PC-3 (cell line): Measurements from ENCODE around the gene MEI1. TPM values are rescaled to one million over a fixed set of nuclear protein-coding genes. Genes with fewer than 3 reads are reported as not detected.
A peak's percentile ranks its signal among the peaks of the same experiment; 100 is the strongest.

Source experiments
- ATAC-seq: fragments of 200-7000 bp; cut with Tn5 transposase; 2 replicates; pipeline ENCODE4 v1.9.1; 2020; ENCODE audit warnings: mild to moderate bottlenecking, moderate library complexity
- BruUV-seq: library from RNA; stranded (reverse); fragments of 400-500 nt; replicated peaks from 2 replicates; lab custom pipeline; 2021; lab: Mats Ljungman, UMichigan
- CTCF ChIA-PET: fragments of 300-600 bp; sonication (Branson Sonifier 250); formaldehyde crosslinking; loops from one replicate; lab custom pipeline; 2022; ENCODE audit warnings: antibody characterized with exemption; lab: Charles Lee
- POLR2A ChIA-PET: fragments of 300-600 bp; sonication (Branson Sonifier 250); formaldehyde crosslinking; loops from one replicate; lab custom pipeline; 2022; ENCODE audit warnings: antibody characterized with exemption; ENCODE audit not compliant: unreplicated experiment; lab: Charles Lee
- DNase-seq: peaks from one replicate; pipeline ENCODE4 v3.0.0-alpha.2; 2015
- H2AFZ ChIP-seq: fragments of 300-600 bp; sonication (generic); 2 replicates; pipeline ENCODE4 v1.6.0; 2016; ENCODE audit warnings: antibody characterized with exemption, low read length
- H3F3A ChIP-seq: fragments of 300-600 bp; sonication (generic); one replicate; pipeline ENCODE4 v1.6.0; 2017; ENCODE audit warnings: antibody characterized with exemption, low read length, control low read depth, mild to moderate bottlenecking; ENCODE audit not compliant: unreplicated experiment
- H3K27ac ChIP-seq: fragments of 300-600 bp; sonication (generic); 2 replicates; pipeline ENCODE4 v1.5.1; 2016; ENCODE audit warnings: mild to moderate bottlenecking, low read length
- H3K27me3 ChIP-seq: fragments of 300-600 bp; sonication (generic); 2 replicates; pipeline ENCODE4 v1.6.1; 2016; ENCODE audit warnings: low read length, mixed read lengths
- H3K36me3 ChIP-seq: fragments of 300-600 bp; sonication (generic); 2 replicates; pipeline ENCODE4 v1.6.1; 2016; ENCODE audit warnings: low read depth, mixed run types, low read length, mixed read lengths
- H3K4me1 ChIP-seq: fragments of 300-600 bp; sonication (generic); 2 replicates; pipeline ENCODE4 v1.5.1; 2016; ENCODE audit warnings: low read length; ENCODE audit not compliant: insufficient read depth
- H3K4me2 ChIP-seq: fragments of 300-600 bp; sonication (generic); 2 replicates; pipeline ENCODE4 v1.6.0; 2016; ENCODE audit warnings: low read length
- H3K4me3 ChIP-seq: fragments of 300-600 bp; sonication (generic); 2 replicates; pipeline ENCODE4 v1.5.1; 2016; ENCODE audit warnings: mild to moderate bottlenecking, low read length, mixed read lengths
- H3K79me2 ChIP-seq: fragments of 300-600 bp; sonication (generic); 2 replicates; pipeline ENCODE4 v1.6.1; 2017; ENCODE audit warnings: low read length, mixed read lengths
- H3K9ac ChIP-seq: fragments of 300-600 bp; sonication (generic); 2 replicates; pipeline ENCODE4 v1.6.0; 2016; ENCODE audit warnings: mild to moderate bottlenecking, low read length
- H3K9me2 ChIP-seq: fragments of 300-600 bp; sonication (generic); replicated peaks from 2 replicates; pipeline ENCODE4 v1.6.1; 2016; ENCODE audit warnings: mixed run types, low read length, mixed read lengths
- H3K9me3 ChIP-seq: fragments of 300-600 bp; sonication (generic); 2 replicates; pipeline ENCODE4 v1.6.1; 2016; ENCODE audit warnings: low read length, mixed read lengths
- H4K20me1 ChIP-seq: fragments of 300-600 bp; sonication (generic); 2 replicates; pipeline ENCODE4 v1.6.1; 2016; ENCODE audit warnings: low read length, mixed read lengths
- EZH2 ChIP-seq: fragments of 300-600 bp; sonication (generic); IDR thresholded peaks from one replicate; pipeline ENCODE4 v1.6.1; 2017; ENCODE audit warnings: antibody characterized with exemption, mild to moderate bottlenecking, low read length; ENCODE audit not compliant: unreplicated experiment
- EZH2phosphoT487 ChIP-seq: fragments of 300-600 bp; sonication (generic); IDR thresholded peaks from 2 replicates; pipeline ENCODE4 v1.6.1; 2018; ENCODE audit warnings: mild to moderate bottlenecking, antibody characterized with exemption, low read length, borderline replicate concordance
- intact Hi-C: fragments of 100-400 bp; cut with micrococcal nuclease; formaldehyde crosslinking; loops from 2 replicates; pipeline ENCODE4 v1.9.0; 2023
- total RNA-seq: library from RNA; depleted of rRNA; stranded (reverse); fragments of >200 nt; gene quantifications from 2 replicates; pipeline ENCODE4 v1.2.3, GENCODE V29; 2014
- TF ChIP-seq, protein P1 (sequence below): fragments of 300-600 bp; sonication (generic); conservative IDR thresholded peaks from 2 replicates; pipeline ENCODE4 v1.5.1; 2017; ENCODE audit warnings: antibody characterized with exemption, low read depth, mild to moderate bottlenecking, low read length

Gene MEI1
- total RNA-seq, 1 experiment from 2014 or later, result 1.4 TPM

DNA sequence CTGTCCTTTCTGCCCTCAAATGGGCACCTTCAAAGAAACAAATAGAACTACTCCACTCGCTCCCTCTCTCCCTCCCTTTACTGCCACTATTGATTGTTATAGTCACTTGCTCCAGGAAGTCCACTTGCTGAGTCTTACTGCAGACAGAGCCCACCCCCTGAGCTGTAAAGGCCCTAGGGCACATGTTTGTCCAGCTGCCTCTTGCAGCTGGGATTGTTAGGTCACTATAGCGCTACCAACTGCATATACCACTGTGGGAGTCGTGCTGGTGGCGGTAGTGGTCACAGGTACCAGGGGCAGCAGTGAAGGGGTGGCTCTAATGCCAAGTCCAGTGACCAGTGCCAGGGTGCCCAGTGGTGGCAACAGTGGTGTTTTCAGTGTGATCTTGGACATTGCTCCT is 129.2 kb downstream of the MEI1 start:
- Histone ChIP-seq H3K4me1 (peaks cover 6% of the 10 kb centered on the region), H2AFZ (no peak overlapping the region), H3F3A (no peaks in the 10 kb centered on the region), H3K4me2 (no peak overlapping the region), H4K20me1 (no peaks in the 10 kb centered on the region), H3K36me3 (peaks cover 4% of the 10 kb centered on the region), H3K4me3 (no peak overlapping the region), H3K9ac (no peak overlapping the region), H3K9me2 (no peaks in the 10 kb centered on the region), H3K9me3 (no peaks in the 10 kb centered on the region), H3K27me3 (no peaks in the 10 kb centered on the region), H3K27ac (no peak overlapping the region), H3K79me2 (peaks cover 6% of the 10 kb centered on the region)
- TF ChIP-seq, protein P1, sequence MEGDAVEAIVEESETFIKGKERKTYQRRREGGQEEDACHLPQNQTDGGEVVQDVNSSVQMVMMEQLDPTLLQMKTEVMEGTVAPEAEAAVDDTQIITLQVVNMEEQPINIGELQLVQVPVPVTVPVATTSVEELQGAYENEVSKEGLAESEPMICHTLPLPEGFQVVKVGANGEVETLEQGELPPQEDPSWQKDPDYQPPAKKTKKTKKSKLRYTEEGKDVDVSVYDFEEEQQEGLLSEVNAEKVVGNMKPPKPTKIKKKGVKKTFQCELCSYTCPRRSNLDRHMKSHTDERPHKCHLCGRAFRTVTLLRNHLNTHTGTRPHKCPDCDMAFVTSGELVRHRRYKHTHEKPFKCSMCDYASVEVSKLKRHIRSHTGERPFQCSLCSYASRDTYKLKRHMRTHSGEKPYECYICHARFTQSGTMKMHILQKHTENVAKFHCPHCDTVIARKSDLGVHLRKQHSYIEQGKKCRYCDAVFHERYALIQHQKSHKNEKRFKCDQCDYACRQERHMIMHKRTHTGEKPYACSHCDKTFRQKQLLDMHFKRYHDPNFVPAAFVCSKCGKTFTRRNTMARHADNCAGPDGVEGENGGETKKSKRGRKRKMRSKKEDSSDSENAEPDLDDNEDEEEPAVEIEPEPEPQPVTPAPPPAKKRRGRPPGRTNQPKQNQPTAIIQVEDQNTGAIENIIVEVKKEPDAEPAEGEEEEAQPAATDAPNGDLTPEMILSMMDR, result no peak
- no peak for TF ChIP-seq EZH2
- TF ChIP-seq EZH2phosphoT487, result no peak
- ChIA-PET POLR2A (no interaction called here), CTCF (no interaction called here)
- intact Hi-C loops, result no loop called here
- ATAC-seq, result no peak
- no peak for DNase-seq
- no TSS peak for BruUV-seq

DNA sequence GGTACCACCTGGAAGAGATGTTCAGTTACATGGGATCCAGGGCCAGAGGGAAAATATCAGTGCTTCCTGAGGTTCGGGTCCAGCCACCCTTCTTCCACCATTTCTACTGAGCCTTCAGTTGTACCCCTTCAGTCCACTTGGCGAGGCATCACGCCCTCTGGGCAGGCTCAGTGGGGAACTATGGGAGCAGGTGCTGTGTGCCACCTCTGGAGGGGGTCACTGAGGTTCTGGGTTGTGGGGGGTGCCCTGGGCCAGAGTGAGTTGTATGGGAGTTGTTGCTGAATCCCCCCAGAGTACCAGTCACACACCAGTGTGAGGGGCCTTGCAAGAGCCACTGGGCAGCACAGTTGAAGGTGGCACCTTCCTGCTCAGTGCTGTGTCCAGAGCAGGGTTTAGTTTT is 130.9 kb downstream of the MEI1 start:
- 0 out of 2 replicates have a peak, but pooled peaks cover 11% of the 10 kb centered on the region for H4K20me1 ChIP-seq

DNA sequence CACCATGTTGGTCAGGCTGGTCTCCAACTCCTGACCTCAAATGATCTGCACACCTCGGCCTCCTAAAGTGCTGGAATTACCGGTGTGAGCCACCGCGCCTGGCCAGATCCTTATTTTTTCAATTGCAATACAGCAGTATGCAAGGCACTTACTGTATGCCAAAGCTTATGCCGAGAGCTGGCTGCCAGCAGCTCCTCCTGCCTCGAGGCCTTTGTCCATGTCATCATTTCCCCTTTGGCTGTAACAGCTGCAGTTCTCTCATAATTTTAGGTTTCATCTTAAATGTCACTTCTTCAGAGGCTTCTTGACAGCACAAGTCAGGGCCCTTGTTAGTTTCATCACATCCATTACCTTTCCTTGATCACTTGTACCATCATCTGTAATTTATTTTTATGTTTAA is 132.1 kb downstream of the MEI1 start:
- 0 out of 2 replicates have a peak, but pooled peaks cover 11% of the 10 kb centered on the region for H4K20me1 ChIP-seq
- CTCF ChIA-PET, result no interaction called here
- H3K4me2 ChIP-seq, result no peak overlapping the region
- intact Hi-C loops, result no loop called here
- no TSS peak for BruUV-seq
- peaks cover 13% of the 10 kb centered on the region for H3K4me1 ChIP-seq
- H3K79me2 ChIP-seq, result peaks cover 32% of the 10 kb centered on the region
- no peak overlapping the region for H3K4me3 ChIP-seq
- POLR2A ChIA-PET, result interaction anchor here (0.6 kb wide), 1 partner anchor 13 kb away, joined by 5 read pairs; no protein-coding TSS in a partner anchor
- TF ChIP-seq, protein P1, result no peak
- no peak overlapping the region for H3K9ac ChIP-seq
- no peaks in the 10 kb centered on the region for H3K9me2 ChIP-seq
- peaks cover 7% of the 10 kb centered on the region for H3K36me3 ChIP-seq
- H3K9me3 ChIP-seq, result no peaks in the 10 kb centered on the region
- no peaks in the 10 kb centered on the region for H3F3A ChIP-seq
- DNase-seq, result no peak
- H3K27me3 ChIP-seq, result no peaks in the 10 kb centered on the region
- ATAC-seq, result no peak
- 0 out of 2 replicates have a peak overlapping the region, but pooled peaks have one; percentile 94 for H3K27ac ChIP-seq
- H2AFZ ChIP-seq, result no peak overlapping the region

More for the DNA sequence above, 130.9 kb downstream of the MEI1 start:
- POLR2A ChIA-PET, result no interaction called here
- BruUV-seq, result no TSS peak
- DNase-seq (no peak), ATAC-seq (no peak)
- Histone ChIP-seq H3K4me2 (no peak overlapping the region), H3K36me3 (no peaks in the 10 kb centered on the region), H3K27ac (no peak overlapping the region), H3K4me1 (peaks cover 13% of the 10 kb centered on the region), H3K79me2 (peaks cover 22% of the 10 kb centered on the region), H2AFZ (no peak overlapping the region), H3K9me2 (no peaks in the 10 kb centered on the region), H3K4me3 (no peak overlapping the region), H3K9ac (no peak overlapping the region), H3K27me3 (no peaks in the 10 kb centered on the region), H3F3A (no peaks in the 10 kb centered on the region), H3K9me3 (no peaks in the 10 kb centered on the region)
- no peak for TF ChIP-seq EZH2phosphoT487
- no peak for TF ChIP-seq EZH2
- TF ChIP-seq, protein P1, result no peak
- intact Hi-C loops, result no loop called here
- CTCF ChIA-PET, result no interaction called here
